GM21515 (cell line): ENCODE results near the gene E2F8.

Source experiments
- ATAC-seq: cut with Tn5 transposase; IDR thresholded peaks from one replicate; pipeline ENCODE4 v1.9.1; 2021; ENCODE audit not compliant: unreplicated experiment

E2F8 gene

GRCh38 chr11:19225581-19225980 lies 15.2 kb downstream of the E2F8 start:
- ATAC-seq: no peak

- no peak for ATAC-seq
These were observed 15.6 kb downstream of the E2F8 start for GRCh38 chr11:19225123-19225522.

- ATAC-seq: no peak
These were observed 19.6 kb downstream of the E2F8 start for GRCh38 chr11:19220903-19221724.

DNA sequence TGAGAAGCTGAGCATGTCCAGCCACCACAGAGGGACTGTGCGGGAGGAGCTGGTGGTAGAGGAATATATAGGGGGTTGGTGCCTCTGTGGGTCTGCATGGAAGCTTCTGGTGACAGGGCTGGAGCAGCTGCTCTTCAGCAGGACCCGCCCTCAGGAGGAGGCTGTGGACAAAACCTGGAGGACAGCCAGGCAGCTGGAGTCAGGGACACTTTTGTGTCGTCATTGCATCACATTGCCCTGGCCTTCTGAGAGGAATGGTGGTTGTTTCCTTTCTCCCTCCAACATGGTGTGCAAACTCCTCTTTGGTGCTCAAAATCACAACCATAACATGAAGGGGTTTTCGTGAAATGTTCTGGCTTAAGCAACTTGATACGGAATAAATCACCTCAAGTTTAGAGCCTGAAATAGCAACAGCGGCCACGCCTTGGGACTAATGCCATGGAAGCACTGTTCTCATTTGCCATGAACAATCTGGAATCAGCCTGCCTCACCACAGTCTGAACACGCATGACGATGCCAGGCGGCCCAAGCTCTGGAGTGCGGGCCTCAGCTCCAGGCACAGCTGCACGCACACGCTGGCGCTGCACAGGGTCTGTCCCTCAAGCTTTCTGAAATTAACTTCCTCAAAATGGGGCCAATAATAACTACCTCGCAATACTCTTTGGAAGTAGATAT lies 21.8 kb downstream of the E2F8 start:
- no peak for ATAC-seq

DNA sequence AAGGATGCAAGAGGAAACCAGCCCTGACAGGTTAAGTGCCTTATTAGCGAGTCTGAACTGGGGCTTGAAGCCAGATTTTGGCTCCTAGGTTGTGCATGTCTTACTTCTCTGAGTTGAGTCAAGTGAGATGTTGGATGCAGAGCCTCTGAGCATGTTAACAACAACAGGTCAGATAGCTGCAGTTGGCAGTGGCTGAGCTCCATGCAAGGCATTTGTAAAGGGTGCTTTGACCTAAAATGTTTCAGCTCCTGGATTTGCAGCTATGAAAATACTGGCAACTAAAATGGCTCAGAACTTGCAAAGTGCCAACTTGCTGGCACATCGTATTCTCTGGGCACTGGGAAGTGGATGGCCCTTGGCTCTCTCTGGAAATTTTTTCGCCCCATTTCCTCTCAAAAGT lies 22.5 kb downstream of the E2F8 start:
- ATAC-seq: no peak

GRCh38 chr11:19216709-19217374 lies 23.9 kb downstream of the E2F8 start:
- no peak for ATAC-seq

DNA sequence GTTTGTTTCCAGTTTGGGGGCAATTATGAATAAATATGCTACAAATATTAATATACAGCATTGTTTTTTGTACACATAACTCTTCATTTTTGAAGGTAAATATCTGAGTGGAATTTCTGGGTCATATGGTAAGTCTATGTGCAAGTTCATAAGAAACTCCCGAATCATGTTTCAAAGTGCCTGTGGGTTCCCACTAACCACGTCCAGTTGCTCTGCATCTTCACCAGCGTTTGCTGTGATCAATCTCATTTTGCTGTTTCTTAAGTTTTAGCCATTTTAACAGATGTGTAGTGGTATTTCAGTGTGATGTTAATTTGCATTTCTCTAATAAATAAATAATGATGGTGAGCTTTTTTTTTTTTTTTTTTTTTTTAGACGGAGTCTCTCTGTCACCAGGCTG lies 24.7 kb downstream of the E2F8 start:
- ATAC-seq: no peak

DNA sequence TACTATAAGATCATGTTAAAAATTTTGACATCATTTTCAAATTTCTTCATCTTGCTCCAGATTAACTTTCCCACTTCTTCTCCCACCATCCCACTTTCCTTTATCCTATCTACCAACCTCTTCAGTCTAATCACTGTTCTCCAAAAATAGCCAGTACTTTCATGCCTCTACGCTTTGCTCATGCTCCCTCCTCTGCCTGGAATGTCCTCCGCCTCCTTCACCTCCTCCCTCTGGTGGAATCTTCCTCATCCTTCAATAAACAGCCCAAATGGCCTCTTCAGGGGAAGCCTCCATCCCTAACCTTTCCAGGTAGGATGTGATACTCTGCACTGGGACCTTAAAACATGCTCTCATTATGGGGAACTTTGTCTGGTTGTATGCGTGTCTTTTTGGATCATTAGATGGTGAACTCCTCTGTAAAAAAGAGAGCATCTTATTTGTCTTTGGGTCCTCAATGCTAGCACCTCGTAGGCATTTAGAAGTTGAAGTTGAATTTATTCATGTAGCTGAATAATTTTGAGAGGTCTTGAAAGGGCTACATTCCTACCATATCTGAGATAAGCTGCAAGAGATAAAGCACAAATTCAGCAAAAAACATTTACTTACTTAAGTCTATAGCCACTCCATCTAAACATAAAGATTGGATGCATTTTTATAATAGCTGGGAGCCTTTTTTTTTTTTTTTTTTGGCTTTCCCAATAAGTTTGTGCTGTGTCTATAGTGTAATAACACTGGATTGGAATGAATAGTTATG lies 31.0 kb downstream of the E2F8 start:
- ATAC-seq: no peak

- no peak for ATAC-seq
These were observed 31.7 kb downstream of the E2F8 start for GRCh38 chr11:19208959-19209546.

DNA sequence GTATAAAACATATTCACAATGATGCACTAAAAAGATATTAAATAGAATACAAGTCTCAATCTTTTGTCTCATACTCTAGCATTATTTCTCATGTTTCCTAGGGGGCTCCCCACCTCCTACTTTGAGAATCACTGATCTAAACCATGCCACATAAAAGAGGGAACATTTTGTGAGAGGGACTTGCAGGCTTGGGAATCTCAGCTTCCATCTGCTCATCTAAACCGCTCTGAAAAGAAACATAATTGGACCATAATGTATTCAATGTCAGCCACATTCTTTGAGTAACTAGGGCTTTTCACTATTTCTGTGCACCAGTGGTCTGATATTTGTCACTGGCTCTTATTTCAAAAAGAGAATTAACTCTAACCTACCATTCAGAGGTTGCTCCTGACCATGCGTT lies 32.6 kb downstream of the E2F8 start:
- no peak for ATAC-seq

GRCh38 chr11:19204836-19205235 lies 35.9 kb downstream of the E2F8 start:
- ATAC-seq: no peak

DNA sequence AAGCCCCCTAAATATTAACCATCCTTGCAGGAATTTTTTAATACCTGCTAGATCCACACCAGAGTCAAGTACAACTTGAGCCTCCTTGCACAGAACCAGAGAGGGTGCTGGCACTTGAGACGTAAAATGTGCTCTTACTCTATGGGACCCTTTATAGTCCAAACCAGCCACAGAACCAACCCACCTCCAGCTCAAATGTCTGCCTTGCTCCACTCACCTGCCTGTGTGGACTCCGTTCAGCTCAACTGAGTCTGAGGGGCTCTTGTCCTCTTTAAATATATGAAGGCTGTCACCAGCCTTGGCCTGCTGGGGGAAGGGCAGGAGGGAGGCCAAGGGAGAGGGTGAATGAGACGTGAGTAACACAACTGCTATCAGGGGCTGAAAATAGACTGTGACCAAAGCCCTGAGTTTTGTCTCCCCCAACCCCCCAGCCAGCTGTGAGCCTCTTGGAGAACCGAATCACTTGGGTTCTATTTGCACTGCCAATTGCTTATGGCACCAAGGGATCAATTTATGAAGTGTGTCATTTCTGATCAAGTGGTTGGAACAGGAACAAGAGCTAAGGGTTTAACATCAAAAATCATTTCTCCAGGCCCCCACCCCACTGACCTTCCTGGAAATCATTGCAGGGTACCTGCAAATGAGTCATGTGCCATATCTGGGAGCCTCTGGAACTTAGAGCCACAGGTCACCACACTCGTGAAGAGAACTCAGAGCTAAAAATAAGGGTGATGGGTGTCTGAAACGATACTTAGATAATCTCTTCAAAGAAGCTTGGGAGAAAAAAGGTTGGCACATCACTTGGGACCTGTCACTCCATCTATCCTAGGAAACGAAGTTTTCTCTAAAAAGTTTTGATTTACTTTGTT lies 38.8 kb downstream of the E2F8 start, which contains the start of gene CSRP3:
TSS of gene CSRP3 (minus strand) at position 247 of the 869 bp plus-strand sequence. CDS start 9,535 bp downstream, outside the sequence.
- no peak for ATAC-seq

DNA sequence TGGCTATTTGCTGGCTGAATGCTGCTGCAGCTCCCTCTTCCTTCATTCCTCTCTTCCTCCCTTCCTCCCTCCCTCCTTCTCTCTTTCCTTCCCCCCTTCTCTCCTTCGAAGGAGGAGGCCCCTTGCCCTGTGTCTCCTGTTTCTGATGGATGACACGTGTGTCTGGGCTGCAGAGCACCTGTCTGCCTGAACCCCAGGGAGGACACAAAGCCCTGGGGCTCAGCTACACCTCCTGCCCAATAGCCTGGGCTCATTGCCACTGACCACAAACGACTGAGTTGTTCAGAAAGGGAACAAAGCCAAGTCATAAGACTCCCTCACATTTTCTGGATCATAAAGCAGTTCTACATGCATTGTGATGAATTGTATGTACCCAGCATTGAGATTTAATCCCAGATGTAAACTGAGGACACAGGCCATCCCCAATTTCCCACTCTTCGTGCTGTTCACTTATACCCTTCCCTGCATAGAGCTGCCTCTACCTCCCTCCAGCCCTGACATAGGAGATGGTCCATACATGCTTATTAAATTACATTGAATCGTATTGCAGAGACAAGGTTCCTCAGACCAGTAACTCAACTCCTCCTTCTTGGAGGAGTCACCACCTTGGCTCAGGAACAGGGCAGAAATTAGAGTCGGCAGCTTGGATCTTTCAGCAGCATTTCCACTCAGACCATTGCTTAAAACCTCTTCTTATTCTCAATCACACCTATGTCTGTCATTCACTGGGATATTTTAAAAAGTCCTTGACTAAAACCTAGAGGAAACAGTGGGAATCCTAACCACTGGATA lies 40.1 kb downstream of the E2F8 start:
- ATAC-seq: no peak

DNA sequence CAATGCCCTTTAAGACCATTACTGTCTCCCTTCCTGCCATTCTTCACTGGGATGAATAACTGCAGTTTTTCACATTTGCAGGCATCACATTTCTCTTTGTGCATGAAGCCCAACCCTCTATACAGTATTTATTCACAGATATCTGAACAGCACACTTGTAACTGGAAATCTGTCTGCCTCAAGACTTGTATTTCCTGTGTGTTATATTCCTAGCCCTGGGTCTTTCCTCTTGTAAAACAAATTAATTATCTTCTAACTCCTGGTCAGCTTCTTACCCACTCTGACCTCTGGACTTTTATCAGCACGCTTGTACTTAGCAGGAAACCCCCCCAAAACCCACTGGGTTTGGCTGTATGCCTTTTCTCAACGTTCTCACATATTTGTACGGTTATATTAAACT lies 41.0 kb downstream of the E2F8 start:
- ATAC-seq: no peak

GRCh38 chr11:19199048-19199447 lies 41.7 kb downstream of the E2F8 start:
- ATAC-seq: no peak

- no peak for ATAC-seq
These were observed 44.3 kb downstream of the E2F8 start for GRCh38 chr11:19196432-19196831.

DNA sequence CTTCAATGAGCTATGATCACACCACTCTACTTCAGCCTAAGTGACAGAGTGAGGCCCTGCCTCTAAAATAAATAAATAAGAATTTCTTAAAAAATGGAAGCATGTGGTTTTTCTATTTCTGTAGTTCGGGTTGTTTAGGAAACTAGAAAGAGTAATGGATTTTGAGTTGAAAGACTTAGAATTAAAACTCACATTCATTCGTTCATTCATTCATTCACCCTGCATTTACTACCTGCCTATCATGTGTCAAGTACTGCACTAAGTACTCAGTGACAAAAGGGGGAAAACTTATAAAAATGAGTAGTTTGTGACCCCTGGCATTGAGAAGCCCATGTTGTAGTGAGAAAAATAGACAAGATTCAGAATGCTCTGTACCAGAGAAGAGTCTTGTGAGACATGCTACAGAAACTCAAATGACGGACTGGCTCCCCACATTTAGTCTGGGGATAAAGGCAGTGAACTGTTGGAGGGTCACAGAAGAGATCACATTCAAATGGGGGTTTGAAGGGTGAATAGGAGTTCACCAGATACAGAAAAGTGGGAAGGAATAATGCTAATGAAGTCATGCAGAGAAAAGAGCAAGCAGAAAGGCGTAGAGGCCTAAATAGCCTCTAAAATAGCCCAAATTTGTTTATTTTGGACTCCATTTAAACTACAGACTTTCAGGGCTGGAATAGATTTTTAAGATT lies 46.0 kb downstream of the E2F8 start:
- no peak for ATAC-seq

- ATAC-seq: no peak
These were observed 46.8 kb downstream of the E2F8 start for GRCh38 chr11:19193916-19194315.
